Ectodermal cell (in vitro differentiated cells): Measurements from ENCODE around the gene C10orf62. TPM values are rescaled to one million over a fixed set of nuclear protein-coding genes. Genes with fewer than 3 reads are reported as not detected.

ENCODE experiments used
- H3K27ac ChIP-seq: 2 replicates; pipeline ENCODE4 v1.7.0; 2013; ENCODE audit warnings: mild to moderate bottlenecking, low read depth, low read length; ENCODE audit not compliant: insufficient read depth, poor library complexity, severe bottlenecking
- H3K27me3 ChIP-seq: 2 replicates; pipeline ENCODE4 v1.7.0; 2013; ENCODE audit warnings: mild to moderate bottlenecking, low read length; ENCODE audit not compliant: insufficient read depth, control insufficient read depth, poor library complexity, severe bottlenecking
- H3K36me3 ChIP-seq: one replicate; pipeline ENCODE4 v1.7.0; 2013; ENCODE audit warnings: low read length; ENCODE audit not compliant: control insufficient read depth, insufficient read depth
- H3K4me1 ChIP-seq: one replicate; pipeline ENCODE4 v1.7.0; 2013; ENCODE audit warnings: low read length; ENCODE audit not compliant: control insufficient read depth, insufficient read depth
- H3K4me3 ChIP-seq: 2 replicates; pipeline ENCODE4 v1.7.0; 2013; ENCODE audit warnings: low read depth, low read length, control low read depth; ENCODE audit not compliant: insufficient read depth
- H3K9me3 ChIP-seq: 2 replicates; pipeline ENCODE4 v1.7.0; 2013; ENCODE audit warnings: mild to moderate bottlenecking, low read length, moderate library complexity; ENCODE audit not compliant: control insufficient read depth
- WGBS, 2 experiments: methylation state at CpG; one replicate each; pipeline ENCODE4 v1.1.7; 2013; ENCODE audit warnings: missing lambda C conversion rate in 2 of 2; 5-methylcytosine and 5-hydroxymethylcytosine counted together
- polyA plus RNA-seq, 4 experiments: library from polyadenylated mRNA; stranded (reverse); fragments of 50-300 nt; gene quantifications; one replicate each; pipeline ENCODE4 v1.2.3, GENCODE V29; 2013

C10orf62 gene, protein sequence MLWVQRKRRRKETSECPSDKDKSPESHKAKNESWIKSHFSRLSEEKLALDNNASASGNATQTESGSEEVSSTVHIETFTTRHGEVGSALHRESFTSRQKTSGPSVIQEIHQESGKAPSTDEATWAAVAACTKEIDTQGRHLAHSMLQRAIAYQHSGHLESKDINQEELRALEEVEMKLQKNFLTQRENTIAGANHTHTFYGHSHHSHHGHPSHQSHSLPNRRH
- polyA plus RNA-seq (2013, experiment 1 of 4): not detected
- not detected for polyA plus RNA-seq (2013, experiment 2 of 4)
- polyA plus RNA-seq (2013, experiment 3 of 4): not detected
- polyA plus RNA-seq (2013, experiment 4 of 4): not detected

DNA sequence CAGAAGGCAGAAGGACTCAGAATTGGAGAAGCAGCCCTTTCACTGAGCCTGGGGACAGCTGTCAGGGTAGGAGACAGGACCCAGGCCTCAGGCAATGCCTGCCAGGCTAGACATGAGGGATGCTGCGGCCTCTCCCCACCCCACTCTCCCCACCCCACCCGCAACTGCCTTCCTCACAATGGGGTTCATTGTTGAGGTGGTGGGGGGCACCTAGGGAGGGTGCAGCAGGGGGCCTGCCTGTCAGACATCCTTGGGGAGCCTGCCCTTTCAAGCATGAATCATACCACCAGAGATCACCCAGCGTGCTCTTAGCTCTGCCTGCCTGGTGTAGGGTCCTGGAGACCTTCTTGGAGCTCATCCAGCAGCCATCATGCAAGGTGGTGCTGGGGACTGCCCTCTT is at the start of gene C10orf62:
Gene C10orf62, plus strand, starts transcription at position 243 of the 400 bp plus-strand sequence. CDS start 177 bp downstream, outside the sequence.
- Histone ChIP-seq H3K27ac (no peak within 1 kb of the TSS), H3K4me1 (no peaks in the 10 kb centered on the region)
- WGBS, 2 experiments: 91 to 96% methylated on average over 1 to 3 of the region's 3 CpGs

DNA sequence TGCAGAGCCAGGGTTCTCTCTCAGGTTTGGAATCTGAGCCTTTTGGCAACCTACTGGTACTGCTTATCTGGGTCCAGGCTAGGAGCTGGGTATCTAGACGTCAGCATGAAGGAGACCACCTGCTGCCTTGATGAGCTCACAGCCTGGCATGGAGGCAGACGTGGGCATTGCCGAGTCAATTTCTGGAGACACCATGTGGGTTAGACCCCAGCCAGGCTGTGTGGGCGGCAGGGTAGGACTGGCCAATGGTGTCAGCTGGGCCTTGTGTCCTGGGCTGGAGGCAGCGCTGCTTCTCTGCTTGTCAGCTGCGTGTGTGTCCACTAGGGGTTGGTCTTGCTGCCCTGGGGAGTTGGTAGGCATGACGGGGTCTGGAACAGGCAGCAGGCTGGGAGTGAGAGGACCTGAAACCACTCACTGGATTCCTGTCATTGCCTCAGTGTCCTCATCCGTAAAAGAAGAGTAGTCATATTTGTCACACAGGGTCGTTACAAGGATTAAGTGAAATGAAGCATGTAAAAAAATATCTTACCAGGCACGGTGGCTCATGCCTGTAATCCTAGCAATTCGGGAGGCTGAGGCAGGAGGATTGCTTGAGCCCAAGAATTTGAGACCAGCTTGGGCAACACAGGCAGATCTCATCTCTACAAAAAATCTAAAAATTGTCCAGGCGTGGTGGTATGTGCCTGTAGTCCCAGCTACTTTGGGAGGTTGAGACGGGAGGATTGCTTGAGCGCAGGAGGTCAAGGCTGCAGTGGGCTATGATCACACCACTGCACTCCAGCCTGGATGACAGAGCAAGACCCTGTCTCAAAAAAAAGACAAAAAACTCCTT is 48.6 kb upstream of the C10orf62 start:
- no peaks in the 10 kb centered on the region for H3K27me3 ChIP-seq
- H3K9me3 ChIP-seq: no peaks in the 10 kb centered on the region
- H3K27ac ChIP-seq: no peak overlapping the region
- WGBS, 2 experiments: 92% methylated on average over 14 of the region's 14 CpGs
- H3K36me3 ChIP-seq: no peaks in the 10 kb centered on the region
- H3K4me3 ChIP-seq: no peak overlapping the region
- H3K4me1 ChIP-seq: peaks cover 24% of the 10 kb centered on the region

More for the DNA sequence above, at the start of gene C10orf62:
- Histone ChIP-seq H3K27me3 (no peaks in the 10 kb centered on the region), H3K9me3 (no peaks in the 10 kb centered on the region), H3K4me3 (no peak within 1 kb of the TSS), H3K36me3 (no peaks in the 10 kb centered on the region)

DNA sequence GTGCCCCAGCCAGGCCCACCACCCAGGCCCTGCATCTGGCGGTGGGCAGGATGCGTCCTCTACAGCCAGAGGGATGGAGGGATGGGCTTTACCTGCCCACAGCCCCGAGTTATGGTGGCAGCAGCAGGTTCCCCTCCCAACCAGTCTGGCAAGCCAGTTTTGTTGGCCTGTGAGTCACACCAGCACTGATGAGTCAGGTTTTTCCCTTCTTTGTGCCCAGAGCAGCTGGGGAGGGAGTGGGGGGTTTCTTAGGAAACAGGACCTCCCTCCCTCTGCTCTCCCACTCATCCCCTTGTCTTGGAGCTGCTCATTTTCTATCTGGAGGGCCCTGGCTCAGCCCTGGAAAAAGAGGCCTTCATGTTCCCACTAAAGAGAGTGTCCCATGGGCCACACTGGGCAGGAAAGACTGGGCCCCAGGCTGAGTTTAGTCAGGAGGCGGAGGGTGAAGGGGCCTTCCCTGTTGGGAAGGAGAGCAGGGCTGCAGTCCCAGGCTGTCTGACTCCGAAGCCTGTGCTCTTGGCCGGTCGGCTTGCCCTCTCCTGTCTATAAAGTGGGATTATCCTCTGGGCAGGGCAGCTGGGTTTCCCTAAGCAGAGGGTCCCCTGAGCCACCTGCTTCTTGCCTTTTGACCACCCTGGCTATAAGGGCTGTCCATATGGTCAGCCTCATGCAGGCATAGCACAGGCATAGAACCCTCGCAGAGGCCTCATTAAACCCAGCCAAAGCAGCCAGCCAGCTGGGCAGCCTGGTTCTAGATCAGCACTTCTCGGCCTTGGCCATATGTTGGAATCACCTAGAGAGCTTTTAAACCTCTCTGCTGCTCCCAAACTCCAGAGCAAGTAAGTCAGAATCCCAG is 47.1 kb upstream of the C10orf62 start:
- WGBS, 2 experiments: 87% methylated on average over 9 of the region's 9 CpGs
- H3K27ac ChIP-seq: peak overlapping the region; percentile 40
- H3K4me3 ChIP-seq: no peak overlapping the region
- peaks cover 24% of the 10 kb centered on the region for H3K4me1 ChIP-seq
- no peaks in the 10 kb centered on the region for H3K27me3 ChIP-seq
- H3K9me3 ChIP-seq: no peaks in the 10 kb centered on the region
- no peaks in the 10 kb centered on the region for H3K36me3 ChIP-seq

DNA sequence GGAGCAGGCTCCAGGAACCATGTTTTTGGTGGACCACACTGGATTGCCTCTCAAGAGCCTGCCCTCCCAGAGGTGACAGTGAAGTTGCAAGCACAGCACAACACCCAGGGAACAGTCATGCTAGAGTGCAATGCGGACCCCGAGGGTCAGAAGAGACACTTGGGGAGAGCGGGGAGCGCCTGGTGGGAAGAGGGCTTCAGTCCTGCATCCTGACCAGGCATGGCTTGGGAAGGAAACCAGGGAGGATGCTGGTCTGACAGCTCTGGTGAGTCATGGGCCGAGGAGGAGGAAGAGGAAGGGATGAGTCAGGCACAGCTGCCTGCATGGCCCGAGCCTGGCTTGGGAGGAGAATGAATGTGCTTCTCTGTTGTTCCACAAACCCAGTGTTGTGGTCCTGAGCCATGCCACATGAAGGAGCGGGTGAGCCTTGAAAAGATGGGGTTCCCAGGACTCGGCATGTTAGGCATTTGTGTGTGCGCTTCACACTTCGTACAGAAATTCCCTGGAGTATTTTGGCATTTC is 46.4 kb upstream of the C10orf62 start:
- no peak overlapping the region for H3K27ac ChIP-seq
- peaks cover 24% of the 10 kb centered on the region for H3K4me1 ChIP-seq
- H3K4me3 ChIP-seq: no peak overlapping the region
- no peaks in the 10 kb centered on the region for H3K27me3 ChIP-seq
- H3K9me3 ChIP-seq: no peaks in the 10 kb centered on the region
- H3K36me3 ChIP-seq: no peaks in the 10 kb centered on the region
- WGBS, 2 experiments: 86 to 91% methylated on average over 10 of the region's 10 CpGs

DNA sequence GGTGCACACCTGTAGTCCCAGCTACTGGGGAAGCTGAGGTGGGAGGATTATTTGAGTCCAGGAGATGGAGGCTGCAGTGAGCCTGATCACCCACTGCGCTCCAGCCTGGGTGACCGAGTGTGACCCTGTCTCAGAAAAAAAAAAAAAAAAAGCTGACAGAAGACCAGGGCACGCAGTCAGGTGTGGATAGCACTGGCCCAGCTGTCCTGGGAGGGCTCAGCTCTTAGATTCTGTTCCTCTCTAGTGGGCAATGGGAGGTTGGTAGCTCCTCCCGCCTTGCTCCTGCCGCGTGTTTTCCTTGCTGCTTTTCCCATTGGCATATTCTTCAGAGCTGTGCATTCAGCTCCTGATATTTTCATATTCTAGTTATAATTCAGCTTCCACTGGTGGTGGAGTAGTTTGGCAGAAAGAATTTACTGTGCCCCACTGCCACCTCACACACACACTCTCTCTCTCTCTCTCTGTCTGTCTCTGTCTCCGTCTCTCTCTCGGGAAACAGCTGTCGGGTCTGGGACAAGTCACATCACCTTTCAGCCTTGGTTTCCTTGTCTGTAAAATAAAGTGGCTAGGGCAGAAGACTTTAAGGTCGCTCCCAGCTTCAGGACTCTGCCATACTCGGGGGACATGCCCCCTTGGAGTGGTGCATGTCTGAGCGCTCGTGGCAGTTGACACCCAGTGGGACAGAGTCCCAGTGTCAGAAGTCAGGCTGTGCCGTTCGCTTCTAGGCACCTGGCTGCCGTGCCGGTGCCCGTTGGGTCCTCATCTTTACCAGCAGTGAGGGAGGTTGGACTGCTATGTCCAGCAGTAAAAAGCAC is 42.9 kb upstream of the C10orf62 start:
- Histone ChIP-seq H3K4me1 (peaks cover 38% of the 10 kb centered on the region), H3K36me3 (no peaks in the 10 kb centered on the region), H3K27me3 (no peaks in the 10 kb centered on the region), H3K4me3 (no peak overlapping the region), H3K9me3 (no peaks in the 10 kb centered on the region), H3K27ac (no peak overlapping the region)
- 89 to 92% methylated on average over 18 of the region's 18 CpGs for WGBS, 2 experiments

DNA sequence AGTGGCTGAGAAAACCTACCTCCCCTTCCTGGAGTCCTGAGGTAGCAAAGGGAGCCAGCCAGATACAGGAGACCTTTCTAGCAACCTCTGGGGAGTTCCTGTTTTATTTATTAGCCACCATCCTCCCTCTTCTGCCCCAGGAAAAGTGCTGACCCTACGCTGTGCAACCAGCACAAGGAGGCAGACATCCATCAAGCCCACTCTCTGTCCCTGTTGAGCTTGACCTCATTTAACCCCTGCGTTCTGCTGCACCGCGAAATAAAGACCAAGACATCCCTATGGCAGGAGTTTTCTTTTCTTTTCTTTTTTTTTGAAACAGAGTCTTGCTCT is 42.3 kb upstream of the C10orf62 start:
- Histone ChIP-seq H3K36me3 (no peaks in the 10 kb centered on the region), H3K27ac (no peak overlapping the region), H3K4me3 (no peak overlapping the region), H3K9me3 (no peaks in the 10 kb centered on the region), H3K4me1 (peaks cover 33% of the 10 kb centered on the region), H3K27me3 (no peaks in the 10 kb centered on the region)
- WGBS, 2 experiments: 90 to 92% methylated on average over 4 of the region's 4 CpGs

DNA sequence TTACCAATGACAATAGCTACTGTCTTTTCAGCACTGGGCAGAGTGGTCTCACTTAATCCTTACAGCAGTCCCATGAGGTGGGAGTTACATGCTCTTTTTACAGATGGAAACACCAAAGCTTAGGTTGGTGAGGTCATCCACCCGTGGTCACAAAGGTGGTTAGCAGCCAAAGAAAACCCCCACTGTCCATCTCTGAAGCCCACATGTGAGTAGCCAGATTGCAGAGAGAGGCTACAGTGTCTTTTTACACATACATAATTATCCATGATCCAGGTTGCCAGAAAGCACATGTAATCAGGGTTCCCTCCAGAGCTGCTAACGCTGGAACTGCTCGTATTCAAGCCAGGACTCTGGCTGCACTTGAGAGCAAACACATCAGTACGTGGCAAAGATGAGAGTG is 41.6 kb upstream of the C10orf62 start:
- Histone ChIP-seq H3K27ac (no peak overlapping the region), H3K4me1 (peaks cover 26% of the 10 kb centered on the region), H3K27me3 (no peaks in the 10 kb centered on the region), H3K36me3 (no peaks in the 10 kb centered on the region), H3K4me3 (no peak overlapping the region), H3K9me3 (no peaks in the 10 kb centered on the region)
- WGBS, 2 experiments: 83 to 91% methylated on average over 4 of the region's 4 CpGs

DNA sequence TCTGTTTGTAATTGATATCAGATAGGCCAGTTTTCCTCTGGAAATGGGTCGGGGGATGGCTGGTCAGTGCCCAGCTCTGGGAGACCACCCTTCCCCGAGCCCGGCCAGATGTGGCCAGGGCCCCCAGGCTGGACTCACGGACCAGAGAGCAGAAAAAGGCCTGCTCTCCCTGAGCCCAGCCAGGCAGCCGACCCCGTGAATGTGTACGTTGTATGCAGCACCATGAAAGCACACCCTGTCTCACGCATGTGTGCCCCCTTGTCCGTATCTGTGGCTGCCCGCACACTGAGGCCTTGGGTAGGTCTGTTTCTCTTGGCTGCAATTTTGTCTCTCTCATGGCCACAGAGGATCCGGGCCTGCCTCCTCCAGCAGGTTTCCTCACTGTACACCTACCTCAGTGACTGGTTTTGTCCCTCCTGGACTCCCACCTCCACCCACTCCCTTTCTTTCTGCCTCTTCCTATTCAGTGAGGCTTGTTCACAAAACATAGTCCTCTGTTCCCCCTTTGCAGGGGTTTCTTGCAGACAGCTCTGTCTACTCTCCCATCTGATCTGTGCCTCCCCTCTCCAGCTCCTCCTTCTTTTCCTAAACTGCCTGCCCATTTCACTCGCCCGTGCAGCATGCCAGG is 40.6 kb upstream of the C10orf62 start:
- no peak overlapping the region for H3K27ac ChIP-seq
- 86 to 90% methylated on average over 13 of the region's 13 CpGs for WGBS, 2 experiments

More for the DNA sequence above, 40.6 kb upstream of the C10orf62 start:
- Histone ChIP-seq H3K4me1 (peaks cover 24% of the 10 kb centered on the region), H3K4me3 (no peak overlapping the region), H3K27me3 (no peaks in the 10 kb centered on the region), H3K36me3 (no peaks in the 10 kb centered on the region), H3K9me3 (no peaks in the 10 kb centered on the region)
